ENCODE results near the gene ATP8A1. TPM values are rescaled to one million over a fixed set of nuclear protein-coding genes. Genes with fewer than 3 reads are reported as not detected.

ATP8A1 gene
- total RNA-seq, 2 donors from 2014 or later = 18.6 to 74.0 TPM

DNA sequence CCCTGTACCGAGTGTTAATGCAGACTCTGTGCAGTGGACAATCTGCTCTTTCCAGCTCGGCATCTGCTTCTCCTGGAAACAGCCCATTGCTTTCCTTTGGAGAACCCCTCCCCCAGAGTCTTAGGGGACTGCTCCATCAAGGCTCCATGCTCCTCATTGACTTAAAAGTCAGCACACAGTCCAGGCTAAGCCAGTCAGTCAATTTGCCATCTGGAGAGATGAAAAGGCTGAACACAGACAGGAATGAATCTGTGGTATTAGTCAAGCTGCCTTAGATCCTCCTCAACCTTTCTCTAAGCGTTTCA is 20.3 kb downstream of the ATP8A1 start:
- Histone ChIP-seq H3K27ac (no peak overlapping the region), H3K4me1 (replicated peaks) (no peaks in the 10 kb centered on the region), H3K9me3 (no peaks in the 10 kb centered on the region), H3K36me3 (no peaks in the 10 kb centered on the region), H3K27me3 (replicated peaks; ENCODE audit: insufficient read depth) (no peaks in the 10 kb centered on the region), H3K4me3 (no peak overlapping the region)
- intact Hi-C loops (cut with DNase I) = no loop called here
- no peak for DNase-seq (ENCODE audit: low spot score)
- WGBS = 82% methylated on average over 3 of the region's 3 CpGs
- TF ChIP-seq POLR2AphosphoS5 (IDR thresholded peaks at IDR 0.05) (no peak), POLR2A (IDR thresholded peaks at IDR 0.05) (no peak)
- TF ChIP-seq, protein P1, sequence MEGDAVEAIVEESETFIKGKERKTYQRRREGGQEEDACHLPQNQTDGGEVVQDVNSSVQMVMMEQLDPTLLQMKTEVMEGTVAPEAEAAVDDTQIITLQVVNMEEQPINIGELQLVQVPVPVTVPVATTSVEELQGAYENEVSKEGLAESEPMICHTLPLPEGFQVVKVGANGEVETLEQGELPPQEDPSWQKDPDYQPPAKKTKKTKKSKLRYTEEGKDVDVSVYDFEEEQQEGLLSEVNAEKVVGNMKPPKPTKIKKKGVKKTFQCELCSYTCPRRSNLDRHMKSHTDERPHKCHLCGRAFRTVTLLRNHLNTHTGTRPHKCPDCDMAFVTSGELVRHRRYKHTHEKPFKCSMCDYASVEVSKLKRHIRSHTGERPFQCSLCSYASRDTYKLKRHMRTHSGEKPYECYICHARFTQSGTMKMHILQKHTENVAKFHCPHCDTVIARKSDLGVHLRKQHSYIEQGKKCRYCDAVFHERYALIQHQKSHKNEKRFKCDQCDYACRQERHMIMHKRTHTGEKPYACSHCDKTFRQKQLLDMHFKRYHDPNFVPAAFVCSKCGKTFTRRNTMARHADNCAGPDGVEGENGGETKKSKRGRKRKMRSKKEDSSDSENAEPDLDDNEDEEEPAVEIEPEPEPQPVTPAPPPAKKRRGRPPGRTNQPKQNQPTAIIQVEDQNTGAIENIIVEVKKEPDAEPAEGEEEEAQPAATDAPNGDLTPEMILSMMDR (IDR thresholded peaks at IDR 0.05) = no peak

DNA sequence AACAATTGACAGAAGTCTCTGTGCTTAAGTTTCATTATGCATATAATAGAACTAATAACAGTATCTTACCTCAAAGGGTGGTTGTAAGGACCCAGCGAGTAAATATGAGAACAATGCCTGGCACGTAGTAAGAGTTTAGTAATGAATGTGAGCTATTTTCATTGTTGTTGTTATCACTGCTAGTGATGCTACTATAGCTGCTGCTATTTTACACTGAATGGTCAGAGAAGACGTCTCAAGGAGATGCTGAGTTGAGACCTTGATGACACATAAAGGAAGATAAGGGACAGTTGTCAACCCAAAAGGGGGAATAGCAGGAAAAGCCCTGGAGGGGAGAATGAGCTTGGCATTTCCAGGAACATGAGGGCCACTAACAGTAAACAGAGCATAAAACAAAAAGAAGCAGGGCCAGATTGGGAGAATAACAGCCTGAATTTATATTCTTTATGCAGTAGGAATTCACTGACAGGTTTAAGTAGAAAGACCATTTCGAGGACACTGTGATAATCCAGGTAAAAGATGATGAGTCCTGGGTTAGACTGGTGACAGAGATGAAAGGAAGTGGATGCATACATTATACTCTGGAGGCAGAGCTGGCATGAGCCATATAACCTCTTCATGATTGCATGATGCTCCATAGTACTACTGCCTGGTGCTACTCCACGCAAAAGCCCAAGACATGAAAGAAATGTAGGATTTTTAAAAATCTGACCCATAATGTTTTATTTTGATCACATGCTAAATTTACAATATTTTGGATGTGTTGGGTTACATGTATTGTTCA is 23.1 kb downstream of the ATP8A1 start:
- no peak for DNase-seq (ENCODE audit: low spot score)
- H3K9me3 ChIP-seq = no peaks in the 10 kb centered on the region
- H3K4me1 ChIP-seq (replicated peaks) = no peaks in the 10 kb centered on the region
- H3K4me3 ChIP-seq = no peak overlapping the region
- TF ChIP-seq, protein P1 (IDR thresholded peaks at IDR 0.05) = no peak
- TF ChIP-seq POLR2AphosphoS5 (IDR thresholded peaks at IDR 0.05) (no peak), POLR2A (IDR thresholded peaks at IDR 0.05) (no peak)
- intact Hi-C loops (cut with DNase I) = no loop called here
- 72% methylated on average over 5 of the region's 5 CpGs for WGBS
- no peaks in the 10 kb centered on the region for H3K36me3 ChIP-seq
- H3K27ac ChIP-seq = no peak overlapping the region
- H3K27me3 ChIP-seq (replicated peaks; ENCODE audit: insufficient read depth) = no peaks in the 10 kb centered on the region

DNA sequence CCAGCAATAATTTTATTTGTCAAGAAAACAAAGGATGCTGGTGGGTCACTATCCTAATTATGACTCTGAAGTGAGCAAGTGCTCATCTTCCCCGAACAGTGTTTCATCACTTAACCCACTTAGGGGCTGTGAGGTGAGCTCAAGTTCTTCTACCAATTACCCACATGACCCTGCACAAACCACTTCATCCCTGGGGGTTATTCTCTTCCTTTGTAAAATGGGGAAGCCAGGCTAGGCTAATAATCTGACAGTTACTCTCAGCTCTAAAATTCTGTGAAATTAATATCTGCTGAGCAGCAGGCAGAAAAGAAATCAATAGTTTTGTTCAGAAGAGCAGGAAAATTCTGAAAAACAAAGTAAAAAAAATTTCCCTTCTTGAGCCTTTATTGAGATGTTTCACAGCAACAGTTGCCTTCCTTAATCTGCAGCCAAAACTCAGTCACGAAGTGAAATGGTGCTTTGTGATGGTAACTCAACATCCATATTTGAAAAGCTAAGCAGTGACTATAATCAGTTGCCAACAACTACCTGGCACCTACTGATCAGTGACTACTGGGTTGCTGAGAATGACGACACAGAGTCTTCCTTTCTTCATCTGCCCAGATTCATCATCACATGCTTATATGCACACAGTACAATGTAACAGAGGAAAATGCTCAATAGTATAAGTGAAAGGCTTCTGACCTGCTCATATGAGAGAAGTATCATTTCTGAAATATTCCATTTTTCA is 24.1 kb downstream of the ATP8A1 start:
- no peaks in the 10 kb centered on the region for H3K4me1 ChIP-seq (replicated peaks)
- TF ChIP-seq POLR2AphosphoS5 (IDR thresholded peaks at IDR 0.05) (no peak), POLR2A (IDR thresholded peaks at IDR 0.05) (no peak)
- TF ChIP-seq, protein P1 (IDR thresholded peaks at IDR 0.05) = no peak
- no peaks in the 10 kb centered on the region for H3K36me3 ChIP-seq
- H3K27me3 ChIP-seq (replicated peaks; ENCODE audit: insufficient read depth) = no peaks in the 10 kb centered on the region
- WGBS = 76% methylated on average over 3 of the region's 3 CpGs
- intact Hi-C loops (cut with DNase I) = no loop called here
- no peak for DNase-seq (ENCODE audit: low spot score)
- no peak overlapping the region for H3K27ac ChIP-seq
- no peaks in the 10 kb centered on the region for H3K9me3 ChIP-seq
- H3K4me3 ChIP-seq = no peak overlapping the region

DNA sequence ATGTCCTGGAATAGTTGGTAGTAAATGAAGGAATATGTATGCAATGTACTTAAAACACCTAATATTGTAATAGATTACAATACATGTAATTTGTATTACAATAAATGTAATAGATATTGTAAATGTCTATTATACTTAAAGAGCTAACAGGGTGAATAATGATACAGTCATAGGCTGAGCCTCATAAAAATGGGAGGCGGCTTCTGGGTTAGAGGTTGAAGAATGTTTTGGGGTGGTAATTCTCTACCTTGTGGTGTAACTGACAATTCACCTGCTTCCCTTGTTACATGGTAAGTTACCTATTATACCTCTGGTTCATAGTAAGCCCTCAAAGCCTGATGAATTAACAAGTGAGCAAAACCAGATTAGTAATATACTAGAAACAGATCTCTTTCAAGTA is 26.0 kb downstream of the ATP8A1 start:
- no peak overlapping the region for H3K27ac ChIP-seq
- intact Hi-C loops (cut with DNase I) = no loop called here
- DNase-seq (ENCODE audit: low spot score) = no peak
- no peak overlapping the region for H3K4me3 ChIP-seq
- no peaks in the 10 kb centered on the region for H3K4me1 ChIP-seq (replicated peaks)
- H3K36me3 ChIP-seq = no peaks in the 10 kb centered on the region
- no peaks in the 10 kb centered on the region for H3K9me3 ChIP-seq
- no peak for TF ChIP-seq POLR2A (IDR thresholded peaks at IDR 0.05)
- no peak for TF ChIP-seq POLR2AphosphoS5 (IDR thresholded peaks at IDR 0.05)
- TF ChIP-seq, protein P1 (IDR thresholded peaks at IDR 0.05) = no peak
- WGBS = 100% methylated on average over 1 of the region's 1 CpG
- no peaks in the 10 kb centered on the region for H3K27me3 ChIP-seq (replicated peaks; ENCODE audit: insufficient read depth)

DNA sequence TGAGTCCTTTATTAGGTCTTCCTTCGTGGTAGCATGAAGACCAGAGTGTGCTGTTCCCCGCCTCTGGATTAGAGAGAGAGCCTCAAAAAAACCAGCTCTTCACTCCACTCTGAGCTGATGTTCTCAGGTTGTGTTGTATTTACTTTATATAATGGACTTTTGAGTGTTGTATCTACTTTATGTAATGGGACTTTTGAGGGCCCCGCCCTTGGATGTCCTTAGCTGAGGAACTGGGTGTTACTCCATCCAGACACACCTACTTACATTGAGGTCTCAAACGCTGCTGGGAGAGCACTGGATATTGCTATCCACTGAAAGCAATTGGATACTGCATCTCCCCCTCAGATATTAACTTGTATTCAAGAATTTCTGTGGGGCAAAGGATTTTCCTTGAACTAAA is 28.2 kb downstream of the ATP8A1 start:
- 86% methylated on average over 4 of the region's 4 CpGs for WGBS
- no peak overlapping the region for H3K27ac ChIP-seq

More for the DNA sequence above, 28.2 kb downstream of the ATP8A1 start:
- no peak for TF ChIP-seq POLR2A (IDR thresholded peaks at IDR 0.05)
- no peak for TF ChIP-seq POLR2AphosphoS5 (IDR thresholded peaks at IDR 0.05)
- TF ChIP-seq, protein P1 (IDR thresholded peaks at IDR 0.05) = no peak
- no peaks in the 10 kb centered on the region for H3K4me1 ChIP-seq (replicated peaks)
- intact Hi-C loops (cut with DNase I) = no loop called here
- no peaks in the 10 kb centered on the region for H3K36me3 ChIP-seq
- H3K9me3 ChIP-seq = no peaks in the 10 kb centered on the region
- H3K27me3 ChIP-seq (replicated peaks; ENCODE audit: insufficient read depth) = no peaks in the 10 kb centered on the region
- DNase-seq (ENCODE audit: low spot score) = no peak
- no peak overlapping the region for H3K4me3 ChIP-seq

Data from prostate gland (tissue), 2 donors.